Activated T-cell treated with anti-CD3 and anti-CD28 coated beads for 4 hours (primary cell): Measurements from ENCODE around the gene PHC1.

Source experiments
- DNase-seq: peaks from one replicate; pipeline ENCODE4 v3.0.0-alpha.2; 2020

PHC1 gene

GRCh38 chr12:8950702-8951478 is 36.6 kb downstream of the PHC1 start:
- no peak for DNase-seq

- DNase-seq = no peak
These were observed 37.4 kb downstream of the PHC1 start for GRCh38 chr12:8951744-8952143.

- DNase-seq = peak; percentile 41
These were observed 39.6 kb downstream of the PHC1 start for GRCh38 chr12:8953773-8954402.

- no peak for DNase-seq
These were observed 41.8 kb downstream of the PHC1 start for GRCh38 chr12:8956073-8956472.

- no peak for DNase-seq
These were observed 42.5 kb downstream of the PHC1 start for GRCh38 chr12:8956772-8957171.

GRCh38 chr12:8957561-8957960 is 43.3 kb downstream of the PHC1 start:
- no peak for DNase-seq

- DNase-seq = no peak
These were observed 43.8 kb downstream of the PHC1 start for GRCh38 chr12:8958066-8958465.

- DNase-seq = no peak
These were observed 45.9 kb downstream of the PHC1 start for GRCh38 chr12:8960176-8960575.

- DNase-seq = no peak
These were observed 54.5 kb downstream of the PHC1 start for GRCh38 chr12:8968761-8969160.

GRCh38 chr12:8969861-8970411 is 55.6 kb downstream of the PHC1 start:
- DNase-seq = no peak

- DNase-seq = no peak
These were observed 56.1 kb downstream of the PHC1 start for GRCh38 chr12:8970432-8970831.

- DNase-seq = no peak
These were observed 65.8 kb downstream of the PHC1 start for GRCh38 chr12:8980137-8980536.

- no peak for DNase-seq
These were observed 71.0 kb downstream of the PHC1 start for GRCh38 chr12:8985213-8985754.

- no peak for DNase-seq
These were observed 72.9 kb downstream of the PHC1 start for GRCh38 chr12:8987163-8987562.

GRCh38 chr12:8987685-8988084 is 73.4 kb downstream of the PHC1 start:
- DNase-seq = no peak

- DNase-seq = no peak
These were observed 75.1 kb downstream of the PHC1 start, which contains the start of gene KLRG1 for GRCh38 chr12:8989413-8989812. TSS of gene KLRG1 (plus strand) at chr12:8989546. CDS start at chr12:8989636, 90 bp downstream.
